OCI-LY7 (cell line): ENCODE data around the gene DPYSL4.

ENCODE experiments used
- EZH2phosphoT487 ChIP-seq: fragments of 200-600 bp; sonication (generic); IDR thresholded peaks from 2 replicates; pipeline ENCODE4 v1.6.1; 2018; ENCODE audit warnings: low read depth, borderline replicate concordance, mild to moderate bottlenecking, mixed run types, antibody characterized with exemption, low read length, moderate library complexity, mixed read lengths
- TF ChIP-seq, protein P1 (sequence below): fragments of 200-600 bp; sonication (generic); conservative IDR thresholded peaks from 2 replicates; pipeline ENCODE4 v1.5.1; 2014; ENCODE audit warnings: mild to moderate bottlenecking, antibody characterized with exemption, low read length, moderate library complexity, mixed read lengths

DNA sequence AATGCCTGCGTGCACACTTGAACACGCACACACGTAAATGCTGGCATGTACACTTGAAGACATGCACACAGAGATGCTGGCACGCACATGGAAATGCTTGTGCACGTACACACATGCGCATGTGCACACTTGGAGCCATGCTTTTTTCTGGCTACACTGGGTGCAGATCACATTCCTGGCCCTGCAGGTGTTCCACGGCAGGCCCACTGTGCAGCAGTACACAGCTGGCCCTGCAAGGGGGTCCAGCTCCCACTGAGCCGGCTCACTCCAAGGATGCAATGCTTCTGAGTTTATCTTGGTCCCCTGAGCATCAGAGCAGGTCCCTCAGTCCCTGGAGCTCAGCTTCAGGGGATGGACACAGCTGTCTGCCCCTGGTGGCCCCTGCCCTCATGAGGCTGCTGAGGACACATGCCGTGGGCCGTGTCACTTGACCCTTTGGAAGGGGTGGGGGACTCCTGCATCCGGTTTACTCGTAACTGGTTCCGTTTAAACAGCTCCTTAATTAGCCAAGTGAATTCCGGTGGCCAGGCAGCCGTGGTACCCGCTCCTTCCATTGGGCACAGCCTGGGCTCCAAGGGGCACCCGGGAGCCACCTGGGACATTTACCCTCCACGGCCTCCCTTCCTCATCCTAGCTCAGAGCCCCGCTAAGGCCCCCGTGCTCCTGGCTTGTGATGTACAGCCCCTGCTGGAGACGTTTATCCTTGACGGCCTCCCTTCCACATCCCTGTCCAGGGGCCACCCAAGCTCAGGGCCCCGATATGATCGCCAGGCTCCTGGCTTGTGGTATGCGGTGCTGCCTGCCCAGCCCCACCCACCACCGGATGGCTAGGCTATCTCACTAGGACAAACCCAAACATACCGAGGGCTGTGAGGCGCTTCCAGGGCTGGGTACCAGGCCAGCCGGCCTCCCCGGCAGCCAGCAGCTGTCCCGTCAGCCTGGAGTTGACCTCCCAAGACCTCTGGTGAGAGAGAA is 39.5 kb upstream of the DPYSL4 start:
- TF ChIP-seq, protein P1, sequence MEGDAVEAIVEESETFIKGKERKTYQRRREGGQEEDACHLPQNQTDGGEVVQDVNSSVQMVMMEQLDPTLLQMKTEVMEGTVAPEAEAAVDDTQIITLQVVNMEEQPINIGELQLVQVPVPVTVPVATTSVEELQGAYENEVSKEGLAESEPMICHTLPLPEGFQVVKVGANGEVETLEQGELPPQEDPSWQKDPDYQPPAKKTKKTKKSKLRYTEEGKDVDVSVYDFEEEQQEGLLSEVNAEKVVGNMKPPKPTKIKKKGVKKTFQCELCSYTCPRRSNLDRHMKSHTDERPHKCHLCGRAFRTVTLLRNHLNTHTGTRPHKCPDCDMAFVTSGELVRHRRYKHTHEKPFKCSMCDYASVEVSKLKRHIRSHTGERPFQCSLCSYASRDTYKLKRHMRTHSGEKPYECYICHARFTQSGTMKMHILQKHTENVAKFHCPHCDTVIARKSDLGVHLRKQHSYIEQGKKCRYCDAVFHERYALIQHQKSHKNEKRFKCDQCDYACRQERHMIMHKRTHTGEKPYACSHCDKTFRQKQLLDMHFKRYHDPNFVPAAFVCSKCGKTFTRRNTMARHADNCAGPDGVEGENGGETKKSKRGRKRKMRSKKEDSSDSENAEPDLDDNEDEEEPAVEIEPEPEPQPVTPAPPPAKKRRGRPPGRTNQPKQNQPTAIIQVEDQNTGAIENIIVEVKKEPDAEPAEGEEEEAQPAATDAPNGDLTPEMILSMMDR: no peak
- TF ChIP-seq EZH2phosphoT487: no peak
